GM12878 (cell line): ENCODE results near the gene BICD1. TPM values are rescaled to one million over a fixed set of nuclear protein-coding genes. Genes with fewer than 3 reads are reported as not detected.

Experiments used
- ATAC-seq: fragments of 200-7000 bp; cut with Tn5 transposase; 3 replicates; pipeline ENCODE4 v1.9.1; 2020; ENCODE audit warnings: mild to moderate bottlenecking, moderate library complexity
- BruUV-seq: library from RNA; stranded (reverse); fragments of 400-500 nt; replicated peaks from 2 replicates; lab custom pipeline; 2021; lab: Mats Ljungman, UMichigan
- CTCF ChIA-PET: fragments of 300-600 bp; sonication (Branson Sonifier 250); formaldehyde crosslinking; extraction: SDS; loops from one replicate; lab custom pipeline; 2021; ENCODE audit warnings: inconsistent platforms; lab: Yijun Ruan, JAX
- POLR2A ChIA-PET: fragments of 350-600 bp; formaldehyde crosslinking; extraction: SDS; loops from one replicate; lab custom pipeline; 2021; ENCODE audit warnings: inconsistent platforms; lab: Charles Lee
- RAD21 ChIA-PET: fragments of 300-600 bp; sonication (Branson Sonifier 250); formaldehyde crosslinking; loops from one replicate; lab custom pipeline; 2023; ENCODE audit warnings: antibody characterized with exemption; ENCODE audit not compliant: unreplicated experiment; lab: Charles Lee
- SMC1A ChIA-PET: fragments of 300-600 bp; sonication (Branson Sonifier 250); formaldehyde crosslinking; loops from one replicate; lab custom pipeline; 2023; ENCODE audit not compliant: unreplicated experiment, uncharacterized antibody; lab: Charles Lee
- DNase-seq: peaks from one replicate; pipeline ENCODE4 v3.0.0-alpha.2; 2011; ENCODE audit warnings: low read depth, low spot score
- FAIRE-seq: peaks from 3 replicates; lab custom pipeline; 2011; peaks lifted over from hg19 to GRCh38; lab: Jason Lieb, UNC
- H2AFZ ChIP-seq: 2 replicates; pipeline ENCODE4 v1.6.0; 2011; ENCODE audit warnings: low read depth, low read length, control low read depth; ENCODE audit not compliant: control insufficient read depth
- H3K27ac ChIP-seq: 2 replicates; pipeline ENCODE4 v1.5.1; 2011; ENCODE audit warnings: control low read depth; ENCODE audit not compliant: control insufficient read depth, insufficient read depth
- H3K27me3 ChIP-seq, 2 experiments: replicated peaks in 1 of 2; 2 replicates each; pipeline versions ENCODE4 v1.6.0 to v1.6.1; 2011; ENCODE audit warnings: low read length in 1 of 2; ENCODE audit not compliant: control insufficient read depth in 2 of 2, insufficient read depth in 2 of 2
- H3K36me3 ChIP-seq, 2 experiments: 2 replicates each; pipeline ENCODE4 v1.5.1; 2011; ENCODE audit warnings: low read length in 1 of 2; ENCODE audit not compliant: control insufficient read depth in 2 of 2, insufficient read depth in 2 of 2
- H3K4me1 ChIP-seq: 2 replicates; pipeline ENCODE4 v1.6.1; 2011; ENCODE audit warnings: mild to moderate bottlenecking, low read length, moderate library complexity, mixed read lengths; ENCODE audit not compliant: control insufficient read depth, insufficient read depth
- H3K4me2 ChIP-seq: 2 replicates; pipeline ENCODE4 v1.6.0; 2011; ENCODE audit warnings: control low read depth; ENCODE audit not compliant: control insufficient read depth, insufficient read depth
- H3K4me3 ChIP-seq: fragments of 200-600 bp; sonication (generic); 2 replicates; pipeline ENCODE4 v1.5.1; 2016
- H3K79me2 ChIP-seq: 2 replicates; pipeline ENCODE4 v1.6.0; 2011; ENCODE audit warnings: low read length; ENCODE audit not compliant: control insufficient read depth, insufficient read depth
- H3K9ac ChIP-seq: 2 replicates; pipeline ENCODE4 v1.8.0; 2011; ENCODE audit warnings: low read length, control low read depth, mixed read lengths; ENCODE audit not compliant: control insufficient read depth, insufficient read depth
- H3K9me3 ChIP-seq: replicated peaks from 3 replicates; pipeline ENCODE4 v1.5.1; 2011; ENCODE audit warnings: mild to moderate bottlenecking, low read length; ENCODE audit not compliant: control insufficient read depth, insufficient read depth
- H4K20me1 ChIP-seq: 2 replicates; pipeline ENCODE4 v1.6.0; 2011; ENCODE audit not compliant: control insufficient read depth, insufficient read depth
- ASH2L ChIP-seq: fragments of 300-600, 200-600 bp; sonication (generic); IDR thresholded peaks from 2 replicates; pipeline ENCODE4 v1.6.1; 2017; ENCODE audit warnings: low read depth, mild to moderate bottlenecking, borderline replicate concordance
- CREB1 ChIP-seq: IDR thresholded peaks from 2 replicates; pipeline ENCODE4 v1.6.1; 2012; ENCODE audit warnings: low read depth, mild to moderate bottlenecking, inconsistent platforms
- LARP7 ChIP-seq: fragments of 450-650 bp; IDR thresholded peaks from 2 replicates; pipeline ENCODE4 v1.6.1; 2017; ENCODE audit warnings: mild to moderate bottlenecking
- MTA3 ChIP-seq: IDR thresholded peaks from 2 replicates; pipeline ENCODE4 v1.6.1; 2012; ENCODE audit warnings: low read length, inconsistent platforms, borderline replicate concordance
- NFIC ChIP-seq: IDR thresholded peaks from 2 replicates; pipeline ENCODE4 v1.6.1; 2012; ENCODE audit warnings: low read depth, mild to moderate bottlenecking, inconsistent platforms, low read length, moderate library complexity
- NR2C1 ChIP-seq: fragments of 450-650 bp; IDR thresholded peaks from 2 replicates; pipeline ENCODE4 v1.6.1; 2017; ENCODE audit warnings: antibody characterized with exemption, mild to moderate bottlenecking, moderate library complexity
- POU2F2 ChIP-seq: IDR thresholded peaks from 3 replicates; pipeline ENCODE4 v1.6.1; 2011; ENCODE audit warnings: low read depth, mild to moderate bottlenecking, low read length, borderline replicate concordance
- RAD51 ChIP-seq: fragments of 450-650 bp; IDR thresholded peaks from 2 replicates; pipeline ENCODE4 v1.6.1; 2016; ENCODE audit warnings: moderate library complexity, mild to moderate bottlenecking, inconsistent platforms
- STAT1 ChIP-seq: fragments of 450-650 bp; conservative IDR thresholded peaks from 2 replicates; pipeline ENCODE4 v1.6.1; 2014; ENCODE audit warnings: antibody characterized with exemption, mild to moderate bottlenecking
- TBL1XR1 ChIP-seq: IDR thresholded peaks from 2 replicates; pipeline ENCODE4 v1.6.1; 2012; ENCODE audit warnings: low read depth, low read length, improper control_type of control experiment
- WRNIP1 ChIP-seq: IDR thresholded peaks from 2 replicates; pipeline ENCODE4 v1.6.1; 2011; ENCODE audit warnings: low read depth, low read length, improper control_type of control experiment, borderline replicate concordance
- WGBS: methylation state at CpG from one replicate; pipeline ENCODE4 v1.1.6; 2016; ENCODE audit warnings: low lambda C conversion rate; ENCODE audit not compliant: insufficient replicate concordance, insufficient coverage; ENCODE audit errors: missing lambda C conversion rate; 5-methylcytosine and 5-hydroxymethylcytosine counted together
- in situ Hi-C: fragments of 300-500 bp; cut with MboI; formaldehyde crosslinking; loops from 9 replicates; pipeline ENCODE4 v1.14.3; 2018; ENCODE audit warnings: mixed read lengths
- intact Hi-C: fragments of 100-400 bp; cut with micrococcal nuclease; formaldehyde crosslinking; loops from one replicate; pipeline ENCODE4 v1.14.2; 2022; ENCODE audit not compliant: unreplicated experiment
- polyA plus RNA-seq, 11 experiments: library from polyadenylated mRNA; depleted of rRNA in 4 of 11; unstranded in 6 of 11; stranded (reverse) in 5 of 11; fragments of >200 nt; fragmentation: Nextera tagmentation in 4 of 11; fragmentation: Illumina TruSeq in 1 of 11; extraction: Ambion mirVana in 4 of 11; extraction: Trizol in 1 of 11; gene quantifications; 1 replicate in 1 of 11; 2 replicates in 10 of 11; pipeline versions ENCODE4 v1.2.1 to v1.2.3, GENCODE V29; 2011 to 2016; ENCODE audit warnings: inconsistent platforms in 2 of 11, missing spikeins in 2 of 11, low read depth in 1 of 11
- total RNA-seq, 4 experiments: library from RNA; depleted of rRNA in 3 of 4; stranded (reverse); fragments of >200 nt in 3 of 4; fragmentation: Illumina TruSeq in 1 of 4; extraction: Trizol in 1 of 4; gene quantifications; 2 replicates each; pipeline versions ENCODE4 v1.2.1 to v1.2.3, GENCODE V29; 2013 to 2021
- TF ChIP-seq, protein P1 (sequence below): fragments of 450-650 bp; IDR thresholded peaks from 2 replicates; pipeline ENCODE4 v1.6.1; 2017; ENCODE audit warnings: mild to moderate bottlenecking, moderate library complexity

BICD1 gene
- total and polyA plus RNA-seq, 10 of the 15 experiments (the other 5 are each of a cell fraction or from before 2014, with no cell fraction given): 4.7 to 32.5 (median 14.4) TPM

DNA sequence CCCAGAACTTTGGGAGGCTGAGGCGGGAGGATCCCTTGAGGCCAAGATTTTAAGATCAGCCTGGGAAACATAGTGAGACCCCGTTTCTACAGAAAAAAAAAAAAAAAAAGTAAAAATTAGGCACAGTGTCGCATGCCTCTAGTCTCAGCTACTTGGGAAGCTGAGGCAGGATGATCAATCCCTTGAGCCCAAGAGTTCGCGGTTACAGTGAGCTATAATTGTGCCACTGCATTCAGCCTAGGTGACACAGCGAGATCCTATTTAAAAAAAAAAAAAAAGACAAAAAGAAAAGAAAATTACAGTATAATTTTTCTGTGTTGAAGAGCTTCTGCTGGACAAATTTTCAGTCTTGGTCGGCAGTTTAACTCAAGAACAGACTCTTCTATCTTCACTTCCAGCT is 158.8 kb downstream of the BICD1 start:
- WGBS: 35% methylated on average over 7 of the region's 7 CpGs
- in situ Hi-C loops (no loop called here), intact Hi-C loops (loop anchor here (10.0 kb wide), 1 partner anchor 301 kb away; no protein-coding TSS in a partner anchor)
- H4K20me1 ChIP-seq: no peaks in the 10 kb centered on the region
- peak overlapping the region; percentile 64 for H3K27ac ChIP-seq
- H3K27me3 ChIP-seq: no peaks in the 10 kb centered on the region
- POLR2A ChIA-PET: no interaction called here
- CTCF ChIA-PET: no interaction called here
- no peaks in the 10 kb centered on the region for H3K79me2 ChIP-seq
- FAIRE-seq: no peak
- H3K9me3 ChIP-seq: no peaks in the 10 kb centered on the region; the same call in 2 of the 3 replicates
- no peak overlapping the region for H3K4me3 ChIP-seq
- H3K9ac ChIP-seq: no peak overlapping the region
- SMC1A ChIA-PET: interaction anchor here (0.7 to 2.9 kb wide), 4 partner anchors 8 to 47 kb away, joined by 3 to 13 read pairs (median 6); no protein-coding TSS in a partner anchor
- TF ChIP-seq STAT1 (no peak), POU2F2 (no peak), WRNIP1 (no peak), RAD51 (no peak), ASH2L (no peak), MTA3 (no peak)
- TF ChIP-seq, all 136 proteins: peak for 0
- Histone ChIP-seq H2AFZ (peak overlapping the region; percentile 75), H3K4me2 (peak overlapping the region; percentile 36), H3K36me3 (no peaks in the 10 kb centered on the region; a peak in 1 of 4 replicates), H3K4me1 (peaks cover 11% of the 10 kb centered on the region)
- BruUV-seq: no TSS peak
- no peak for ATAC-seq
- DNase-seq: no peak
- RAD21 ChIA-PET: interaction anchor here (0.6 to 1.5 kb wide), 9 partner anchors 13 to 863 kb away, joined by 3 to 8 read pairs (median 4); no protein-coding TSS in a partner anchor

DNA sequence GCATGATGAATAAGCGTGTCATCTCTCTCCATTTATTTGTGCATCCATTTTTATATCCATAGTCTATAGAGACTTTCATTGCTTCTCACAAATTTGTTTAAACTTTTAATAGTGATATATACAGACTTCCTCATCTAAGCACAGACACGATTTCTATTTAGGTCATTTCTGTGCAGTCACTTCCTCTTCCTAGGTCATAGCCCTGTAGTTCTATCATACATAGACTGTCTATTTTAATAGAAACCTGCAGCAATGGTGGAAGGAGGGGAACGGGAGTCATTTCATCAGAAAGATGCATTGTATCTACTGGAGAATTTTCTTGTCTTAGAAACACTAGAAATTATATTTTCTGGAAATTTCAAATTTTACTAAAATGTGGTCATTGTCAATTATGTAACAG is 159.3 kb downstream of the BICD1 start:
- peak overlapping the region; percentile 75 for H2AFZ ChIP-seq
- ATAC-seq (peak; percentile 83), FAIRE-seq (no peak), DNase-seq (no peak)
- H3K9me3 ChIP-seq: no peaks in the 10 kb centered on the region; the same call in 2 of the 3 replicates
- ChIA-PET SMC1A (interaction anchor here (1.5 to 2.2 kb wide), 2 partner anchors 13 to 20 kb away, joined by 4 to 13 read pairs; no protein-coding TSS in a partner anchor), RAD21 (interaction anchor here (0.7 to 1.2 kb wide), 5 partner anchors 14 to 863 kb away, joined by 3 to 8 read pairs (median 3); no protein-coding TSS in a partner anchor), POLR2A (no interaction called here), CTCF (no interaction called here)
- intact Hi-C loops: loop anchor here (10.0 kb wide), 1 partner anchor 301 kb away; no protein-coding TSS in a partner anchor
- WGBS: 3% methylated on average over 3 of the region's 3 CpGs
- H3K9ac ChIP-seq: no peak overlapping the region
- no peak overlapping the region for H3K4me3 ChIP-seq
- peak overlapping the region; percentile 64 for H3K27ac ChIP-seq
- H3K4me2 ChIP-seq: peak overlapping the region; percentile 36
- H4K20me1 ChIP-seq: no peaks in the 10 kb centered on the region
- no peaks in the 10 kb centered on the region; the same call in 1 of the 2 replicates for H3K79me2 ChIP-seq
- no peaks in the 10 kb centered on the region; a peak in 1 of 4 replicates for H3K36me3 ChIP-seq
- no TSS peak for BruUV-seq
- H3K27me3 ChIP-seq: no peaks in the 10 kb centered on the region
- peaks cover 15% of the 10 kb centered on the region for H3K4me1 ChIP-seq
- in situ Hi-C loops: no loop called here
- TF ChIP-seq LARP7 (no peak), CREB1 (peak; percentile 49; the same call in 1 of the 2 replicates), NFIC (no peak), NR2C1 (peak; percentile 90), TBL1XR1 (no peak)
- TF ChIP-seq, protein P1, sequence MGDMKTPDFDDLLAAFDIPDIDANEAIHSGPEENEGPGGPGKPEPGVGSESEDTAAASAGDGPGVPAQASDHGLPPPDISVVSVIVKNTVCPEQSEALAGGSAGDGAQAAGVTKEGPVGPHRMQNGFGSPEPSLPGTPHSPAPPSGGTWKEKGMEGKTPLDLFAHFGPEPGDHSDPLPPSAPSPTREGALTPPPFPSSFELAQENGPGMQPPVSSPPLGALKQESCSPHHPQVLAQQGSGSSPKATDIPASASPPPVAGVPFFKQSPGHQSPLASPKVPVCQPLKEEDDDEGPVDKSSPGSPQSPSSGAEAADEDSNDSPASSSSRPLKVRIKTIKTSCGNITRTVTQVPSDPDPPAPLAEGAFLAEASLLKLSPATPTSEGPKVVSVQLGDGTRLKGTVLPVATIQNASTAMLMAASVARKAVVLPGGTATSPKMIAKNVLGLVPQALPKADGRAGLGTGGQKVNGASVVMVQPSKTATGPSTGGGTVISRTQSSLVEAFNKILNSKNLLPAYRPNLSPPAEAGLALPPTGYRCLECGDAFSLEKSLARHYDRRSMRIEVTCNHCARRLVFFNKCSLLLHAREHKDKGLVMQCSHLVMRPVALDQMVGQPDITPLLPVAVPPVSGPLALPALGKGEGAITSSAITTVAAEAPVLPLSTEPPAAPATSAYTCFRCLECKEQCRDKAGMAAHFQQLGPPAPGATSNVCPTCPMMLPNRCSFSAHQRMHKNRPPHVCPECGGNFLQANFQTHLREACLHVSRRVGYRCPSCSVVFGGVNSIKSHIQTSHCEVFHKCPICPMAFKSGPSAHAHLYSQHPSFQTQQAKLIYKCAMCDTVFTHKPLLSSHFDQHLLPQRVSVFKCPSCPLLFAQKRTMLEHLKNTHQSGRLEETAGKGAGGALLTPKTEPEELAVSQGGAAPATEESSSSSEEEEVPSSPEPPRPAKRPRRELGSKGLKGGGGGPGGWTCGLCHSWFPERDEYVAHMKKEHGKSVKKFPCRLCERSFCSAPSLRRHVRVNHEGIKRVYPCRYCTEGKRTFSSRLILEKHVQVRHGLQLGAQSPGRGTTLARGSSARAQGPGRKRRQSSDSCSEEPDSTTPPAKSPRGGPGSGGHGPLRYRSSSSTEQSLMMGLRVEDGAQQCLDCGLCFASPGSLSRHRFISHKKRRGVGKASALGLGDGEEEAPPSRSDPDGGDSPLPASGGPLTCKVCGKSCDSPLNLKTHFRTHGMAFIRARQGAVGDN: 0 out of 2 replicates have a peak, but pooled peaks have one; percentile 39
